PC-3 (cell line): ENCODE data around the gene LHFPL2. TPM values are rescaled to one million over a fixed set of nuclear protein-coding genes. Genes with fewer than 3 reads are reported as not detected.
"Not testable (repeated sequence)": the region's sequence is repeated elsewhere in the genome, so short reads cannot be mapped to it uniquely, and the experiment has no call there.

Source experiments
- ATAC-seq: fragments of 200-7000 bp; cut with Tn5 transposase; 2 replicates; pipeline ENCODE4 v1.9.1; 2020; ENCODE audit warnings: mild to moderate bottlenecking, moderate library complexity
- BruUV-seq: library from RNA; stranded (reverse); fragments of 400-500 nt; replicated peaks from 2 replicates; lab custom pipeline; 2021; lab: Mats Ljungman, UMichigan
- CTCF ChIA-PET: fragments of 300-600 bp; sonication (Branson Sonifier 250); formaldehyde crosslinking; loops from one replicate; lab custom pipeline; 2022; ENCODE audit warnings: antibody characterized with exemption; lab: Charles Lee
- POLR2A ChIA-PET: fragments of 300-600 bp; sonication (Branson Sonifier 250); formaldehyde crosslinking; loops from one replicate; lab custom pipeline; 2022; ENCODE audit warnings: antibody characterized with exemption; ENCODE audit not compliant: unreplicated experiment; lab: Charles Lee
- DNase-seq: peaks from one replicate; pipeline ENCODE4 v3.0.0-alpha.2; 2015
- H2AFZ ChIP-seq: fragments of 300-600 bp; sonication (generic); 2 replicates; pipeline ENCODE4 v1.6.0; 2016; ENCODE audit warnings: antibody characterized with exemption, low read length
- H3F3A ChIP-seq: fragments of 300-600 bp; sonication (generic); one replicate; pipeline ENCODE4 v1.6.0; 2017; ENCODE audit warnings: antibody characterized with exemption, low read length, control low read depth, mild to moderate bottlenecking; ENCODE audit not compliant: unreplicated experiment
- H3K27ac ChIP-seq: fragments of 300-600 bp; sonication (generic); 2 replicates; pipeline ENCODE4 v1.5.1; 2016; ENCODE audit warnings: mild to moderate bottlenecking, low read length
- H3K27me3 ChIP-seq: fragments of 300-600 bp; sonication (generic); 2 replicates; pipeline ENCODE4 v1.6.1; 2016; ENCODE audit warnings: low read length, mixed read lengths
- H3K36me3 ChIP-seq: fragments of 300-600 bp; sonication (generic); 2 replicates; pipeline ENCODE4 v1.6.1; 2016; ENCODE audit warnings: low read depth, mixed run types, low read length, mixed read lengths
- H3K4me1 ChIP-seq: fragments of 300-600 bp; sonication (generic); 2 replicates; pipeline ENCODE4 v1.5.1; 2016; ENCODE audit warnings: low read length; ENCODE audit not compliant: insufficient read depth
- H3K4me2 ChIP-seq: fragments of 300-600 bp; sonication (generic); 2 replicates; pipeline ENCODE4 v1.6.0; 2016; ENCODE audit warnings: low read length
- H3K4me3 ChIP-seq: fragments of 300-600 bp; sonication (generic); 2 replicates; pipeline ENCODE4 v1.5.1; 2016; ENCODE audit warnings: mild to moderate bottlenecking, low read length, mixed read lengths
- H3K79me2 ChIP-seq: fragments of 300-600 bp; sonication (generic); 2 replicates; pipeline ENCODE4 v1.6.1; 2017; ENCODE audit warnings: low read length, mixed read lengths
- H3K9ac ChIP-seq: fragments of 300-600 bp; sonication (generic); 2 replicates; pipeline ENCODE4 v1.6.0; 2016; ENCODE audit warnings: mild to moderate bottlenecking, low read length
- H3K9me2 ChIP-seq: fragments of 300-600 bp; sonication (generic); replicated peaks from 2 replicates; pipeline ENCODE4 v1.6.1; 2016; ENCODE audit warnings: mixed run types, low read length, mixed read lengths
- H3K9me3 ChIP-seq: fragments of 300-600 bp; sonication (generic); 2 replicates; pipeline ENCODE4 v1.6.1; 2016; ENCODE audit warnings: low read length, mixed read lengths
- H4K20me1 ChIP-seq: fragments of 300-600 bp; sonication (generic); 2 replicates; pipeline ENCODE4 v1.6.1; 2016; ENCODE audit warnings: low read length, mixed read lengths
- EZH2 ChIP-seq: fragments of 300-600 bp; sonication (generic); IDR thresholded peaks from one replicate; pipeline ENCODE4 v1.6.1; 2017; ENCODE audit warnings: antibody characterized with exemption, mild to moderate bottlenecking, low read length; ENCODE audit not compliant: unreplicated experiment
- EZH2phosphoT487 ChIP-seq: fragments of 300-600 bp; sonication (generic); IDR thresholded peaks from 2 replicates; pipeline ENCODE4 v1.6.1; 2018; ENCODE audit warnings: mild to moderate bottlenecking, antibody characterized with exemption, low read length, borderline replicate concordance
- intact Hi-C: fragments of 100-400 bp; cut with micrococcal nuclease; formaldehyde crosslinking; loops from 2 replicates; pipeline ENCODE4 v1.9.0; 2023
- total RNA-seq: library from RNA; depleted of rRNA; stranded (reverse); fragments of >200 nt; gene quantifications from 2 replicates; pipeline ENCODE4 v1.2.3, GENCODE V29; 2014
- TF ChIP-seq, protein P1 (sequence below): fragments of 300-600 bp; sonication (generic); conservative IDR thresholded peaks from 2 replicates; pipeline ENCODE4 v1.5.1; 2017; ENCODE audit warnings: antibody characterized with exemption, low read depth, mild to moderate bottlenecking, low read length

The LHFPL2 gene
- total RNA-seq, 1 experiment from 2014 or later = 21.7 TPM

DNA sequence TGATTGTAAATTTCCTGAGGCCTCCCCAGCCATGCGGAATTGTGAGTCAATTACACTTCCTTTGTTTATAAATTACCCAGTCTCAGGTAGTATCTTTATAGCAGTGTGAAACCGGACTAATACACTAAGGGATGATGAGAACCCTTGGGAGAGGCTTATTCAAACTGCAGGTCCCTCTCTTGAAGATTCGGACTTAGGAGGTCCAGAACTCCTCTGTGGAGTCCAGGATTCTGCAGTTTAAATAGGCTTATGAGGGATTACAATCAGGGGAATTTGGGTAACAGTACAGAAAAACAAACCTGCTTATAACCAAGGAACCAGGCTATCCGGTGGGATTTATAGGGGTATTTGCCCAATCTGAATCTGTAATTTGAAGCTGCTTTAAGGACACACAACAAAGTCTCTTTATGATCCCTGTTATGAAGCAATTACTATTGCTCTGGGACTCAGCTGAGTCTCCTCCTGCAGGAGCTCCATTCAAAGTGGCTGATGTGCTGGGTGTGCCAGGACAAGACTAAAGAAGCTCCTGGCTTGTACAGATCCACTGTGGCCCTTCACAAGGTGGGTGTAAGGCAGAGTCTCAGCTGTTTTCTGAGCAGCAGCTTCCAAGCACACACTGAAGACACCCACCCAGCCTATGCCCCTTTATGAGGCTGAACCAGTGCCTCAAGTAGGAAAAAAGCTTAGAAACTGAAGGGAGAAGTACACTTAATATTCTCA lies 41.8 kb upstream of the LHFPL2 start:
- Histone ChIP-seq H3K9me3 (no peaks in the 10 kb centered on the region), H3K27ac (no peak overlapping the region), H2AFZ (no peak overlapping the region), H3F3A (no peaks in the 10 kb centered on the region), H3K79me2 (no peaks in the 10 kb centered on the region), H3K9ac (no peak overlapping the region), H3K9me2 (no peaks in the 10 kb centered on the region), H3K4me1 (no peaks in the 10 kb centered on the region), H4K20me1 (no peaks in the 10 kb centered on the region), H3K4me2 (no peak overlapping the region), H3K27me3 (no peaks in the 10 kb centered on the region), H3K4me3 (no peak overlapping the region), H3K36me3 (no peaks in the 10 kb centered on the region)
- POLR2A ChIA-PET = no interaction called here
- TF ChIP-seq EZH2 (no peak), EZH2phosphoT487 (no peak)
- TF ChIP-seq, protein P1, sequence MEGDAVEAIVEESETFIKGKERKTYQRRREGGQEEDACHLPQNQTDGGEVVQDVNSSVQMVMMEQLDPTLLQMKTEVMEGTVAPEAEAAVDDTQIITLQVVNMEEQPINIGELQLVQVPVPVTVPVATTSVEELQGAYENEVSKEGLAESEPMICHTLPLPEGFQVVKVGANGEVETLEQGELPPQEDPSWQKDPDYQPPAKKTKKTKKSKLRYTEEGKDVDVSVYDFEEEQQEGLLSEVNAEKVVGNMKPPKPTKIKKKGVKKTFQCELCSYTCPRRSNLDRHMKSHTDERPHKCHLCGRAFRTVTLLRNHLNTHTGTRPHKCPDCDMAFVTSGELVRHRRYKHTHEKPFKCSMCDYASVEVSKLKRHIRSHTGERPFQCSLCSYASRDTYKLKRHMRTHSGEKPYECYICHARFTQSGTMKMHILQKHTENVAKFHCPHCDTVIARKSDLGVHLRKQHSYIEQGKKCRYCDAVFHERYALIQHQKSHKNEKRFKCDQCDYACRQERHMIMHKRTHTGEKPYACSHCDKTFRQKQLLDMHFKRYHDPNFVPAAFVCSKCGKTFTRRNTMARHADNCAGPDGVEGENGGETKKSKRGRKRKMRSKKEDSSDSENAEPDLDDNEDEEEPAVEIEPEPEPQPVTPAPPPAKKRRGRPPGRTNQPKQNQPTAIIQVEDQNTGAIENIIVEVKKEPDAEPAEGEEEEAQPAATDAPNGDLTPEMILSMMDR = no peak
- DNase-seq (no peak), ATAC-seq (no peak)
- no TSS peak for BruUV-seq
- intact Hi-C loops = no loop called here
- CTCF ChIA-PET = no interaction called here

GRCh38 chr5:78689540-78690252 lies 41.1 kb upstream of the LHFPL2 start:
- BruUV-seq = no TSS peak
- Histone ChIP-seq H3K79me2 (no peaks in the 10 kb centered on the region), H3K4me1 (no peaks in the 10 kb centered on the region), H3F3A (no peaks in the 10 kb centered on the region), H3K4me3 (no peak overlapping the region), H3K27ac (no peak overlapping the region), H3K4me2 (no peak overlapping the region), H2AFZ (no peak overlapping the region), H3K36me3 (no peaks in the 10 kb centered on the region), H3K9ac (no peak overlapping the region), H3K9me2 (no peaks in the 10 kb centered on the region), H4K20me1 (no peaks in the 10 kb centered on the region), H3K9me3 (no peaks in the 10 kb centered on the region), H3K27me3 (no peaks in the 10 kb centered on the region)
- CTCF ChIA-PET = no interaction called here
- POLR2A ChIA-PET = interaction anchor here (0.7 kb wide), 1 partner anchor 126 kb away, joined by 25 read pairs; no protein-coding TSS in a partner anchor
- DNase-seq = no peak
- intact Hi-C loops = no loop called here
- ATAC-seq = no peak
- TF ChIP-seq EZH2 = no peak
- TF ChIP-seq, protein P1 = no peak
- no peak for TF ChIP-seq EZH2phosphoT487

DNA sequence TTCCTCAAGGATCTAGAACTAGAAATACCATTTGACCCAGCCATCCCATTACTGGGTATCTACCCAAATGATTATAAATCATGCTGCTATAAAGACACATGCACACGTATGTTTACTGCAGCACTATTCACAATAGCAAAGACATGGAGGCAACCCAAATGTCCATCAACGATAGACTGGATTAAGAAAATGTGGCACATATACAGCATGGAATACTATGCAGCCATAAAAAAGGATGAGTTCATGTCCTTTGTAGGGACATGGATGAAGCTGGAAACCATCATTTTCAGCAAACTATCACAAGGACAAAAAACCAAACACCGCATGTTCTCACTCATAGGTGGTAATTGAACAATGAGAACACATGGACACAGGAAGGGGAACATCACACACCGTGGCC lies 38.9 kb upstream of the LHFPL2 start:
- H3K9ac ChIP-seq, H3F3A ChIP-seq, H3K4me1 ChIP-seq, POLR2A ChIA-PET, CTCF ChIA-PET, H3K9me2 ChIP-seq, H3K36me3 ChIP-seq, H3K4me2 ChIP-seq, H3K27me3 ChIP-seq, H3K9me3 ChIP-seq, H2AFZ ChIP-seq, DNase-seq, H3K27ac ChIP-seq, ATAC-seq, H4K20me1 ChIP-seq, BruUV-seq, H3K79me2 ChIP-seq, H3K4me3 ChIP-seq, intact Hi-C loops: not testable (repeated sequence)

DNA sequence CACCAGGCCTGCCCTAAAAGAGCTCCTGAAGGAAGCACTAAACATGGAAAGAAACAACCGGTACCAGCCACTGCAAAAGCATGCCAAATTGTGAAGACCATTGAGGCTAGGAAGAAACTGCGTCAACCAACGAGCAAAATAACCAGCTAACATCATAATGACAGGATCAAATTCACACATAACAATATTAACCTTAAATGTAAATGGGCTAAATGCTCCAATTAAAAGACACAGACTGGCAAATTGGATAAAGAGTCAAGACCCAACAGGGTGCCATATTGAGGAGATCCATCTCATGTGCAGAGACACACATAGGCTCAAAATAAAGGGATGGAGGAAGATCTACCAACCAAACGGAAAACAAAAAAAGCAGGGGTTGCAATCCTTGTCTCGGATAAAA lies 35.3 kb upstream of the LHFPL2 start:
- H3K27ac ChIP-seq, intact Hi-C loops, ATAC-seq, H2AFZ ChIP-seq, H4K20me1 ChIP-seq, CTCF ChIA-PET, H3K4me1 ChIP-seq, H3K4me3 ChIP-seq, BruUV-seq, H3K4me2 ChIP-seq, H3K27me3 ChIP-seq, DNase-seq, H3K36me3 ChIP-seq, H3F3A ChIP-seq, H3K9ac ChIP-seq, H3K9me3 ChIP-seq, H3K9me2 ChIP-seq, H3K79me2 ChIP-seq: not testable (repeated sequence)
- POLR2A ChIA-PET = interaction anchor here (0.6 kb wide), 1 partner anchor 231 kb away, joined by 5 read pairs; no protein-coding TSS in a partner anchor
